ENCODE measurements around the gene ADAMTS2. TPM values are rescaled to one million over a fixed set of nuclear protein-coding genes. Genes with fewer than 3 reads are reported as not detected.

Gene ADAMTS2
- total and polyA plus RNA-seq, 12 donors, result 4.3 to 70.3 (median 22.4) TPM

GRCh38 chr5:179190851-179191505 lies 154.3 kb downstream of the ADAMTS2 start:
- Histone ChIP-seq H3K36me3 (replicated peaks in 1 of 2) (no peaks in the 10 kb centered on the region), H3K27me3 (no peaks in the 10 kb centered on the region), H3K4me1 (replicated peaks in 1 of 2) (no peaks in the 10 kb centered on the region), H3K9me3 (replicated peaks in 1 of 3) (no peaks in the 10 kb centered on the region), H3K27ac (no peak overlapping the region), H3K4me3 (no peak overlapping the region)
- 64 to 69% (median 65%) methylated on average over 10 to 26 of the region's 26 CpGs for WGBS, 4 donors
- TF ChIP-seq POLR2A (IDR thresholded peaks at IDR 0.05), result no peak
- TF ChIP-seq, protein P1, sequence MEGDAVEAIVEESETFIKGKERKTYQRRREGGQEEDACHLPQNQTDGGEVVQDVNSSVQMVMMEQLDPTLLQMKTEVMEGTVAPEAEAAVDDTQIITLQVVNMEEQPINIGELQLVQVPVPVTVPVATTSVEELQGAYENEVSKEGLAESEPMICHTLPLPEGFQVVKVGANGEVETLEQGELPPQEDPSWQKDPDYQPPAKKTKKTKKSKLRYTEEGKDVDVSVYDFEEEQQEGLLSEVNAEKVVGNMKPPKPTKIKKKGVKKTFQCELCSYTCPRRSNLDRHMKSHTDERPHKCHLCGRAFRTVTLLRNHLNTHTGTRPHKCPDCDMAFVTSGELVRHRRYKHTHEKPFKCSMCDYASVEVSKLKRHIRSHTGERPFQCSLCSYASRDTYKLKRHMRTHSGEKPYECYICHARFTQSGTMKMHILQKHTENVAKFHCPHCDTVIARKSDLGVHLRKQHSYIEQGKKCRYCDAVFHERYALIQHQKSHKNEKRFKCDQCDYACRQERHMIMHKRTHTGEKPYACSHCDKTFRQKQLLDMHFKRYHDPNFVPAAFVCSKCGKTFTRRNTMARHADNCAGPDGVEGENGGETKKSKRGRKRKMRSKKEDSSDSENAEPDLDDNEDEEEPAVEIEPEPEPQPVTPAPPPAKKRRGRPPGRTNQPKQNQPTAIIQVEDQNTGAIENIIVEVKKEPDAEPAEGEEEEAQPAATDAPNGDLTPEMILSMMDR (IDR thresholded peaks at IDR 0.05), result no peak
- DNase-seq, result peak in 1 of 7 donors; percentile 16
- intact Hi-C loops (cut with DNase I), result no loop called here

DNA sequence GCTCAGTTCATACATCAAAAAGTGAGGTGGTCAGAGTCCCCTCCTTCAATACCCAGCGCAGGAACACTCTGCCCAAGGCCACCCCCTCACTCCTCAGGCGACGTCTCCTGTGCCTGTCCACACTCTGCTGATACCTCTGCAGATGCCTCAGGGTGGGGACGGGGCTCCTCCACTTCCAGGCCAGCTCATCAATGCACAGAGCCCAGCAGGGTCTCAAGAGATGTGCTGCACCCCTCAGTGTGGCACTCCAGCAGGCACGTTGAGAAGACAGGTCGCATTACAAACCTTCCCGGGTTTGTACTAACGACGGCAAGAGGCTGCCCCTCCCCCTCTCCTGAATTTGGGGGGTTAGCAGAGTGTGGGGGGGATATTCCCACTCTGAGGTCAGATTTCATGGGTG lies 156.6 kb downstream of the ADAMTS2 start:
- H3K36me3 ChIP-seq (replicated peaks in 1 of 2), result no peaks in the 10 kb centered on the region
- intact Hi-C loops (cut with DNase I), result no loop called here
- H3K9me3 ChIP-seq (replicated peaks in 1 of 3), result no peaks in the 10 kb centered on the region
- H3K4me3 ChIP-seq, result no peak overlapping the region
- no peaks in the 10 kb centered on the region for H3K4me1 ChIP-seq (replicated peaks in 1 of 2)
- WGBS, 4 donors, result 71 to 97% (median 83%) methylated on average over 4 to 9 of the region's 9 CpGs
- H3K27ac ChIP-seq, result no peak overlapping the region
- H3K27me3 ChIP-seq, result no peaks in the 10 kb centered on the region
- no peak for DNase-seq
- TF ChIP-seq, protein P1 (IDR thresholded peaks at IDR 0.05), result no peak
- TF ChIP-seq POLR2A (IDR thresholded peaks at IDR 0.05), result no peak

DNA sequence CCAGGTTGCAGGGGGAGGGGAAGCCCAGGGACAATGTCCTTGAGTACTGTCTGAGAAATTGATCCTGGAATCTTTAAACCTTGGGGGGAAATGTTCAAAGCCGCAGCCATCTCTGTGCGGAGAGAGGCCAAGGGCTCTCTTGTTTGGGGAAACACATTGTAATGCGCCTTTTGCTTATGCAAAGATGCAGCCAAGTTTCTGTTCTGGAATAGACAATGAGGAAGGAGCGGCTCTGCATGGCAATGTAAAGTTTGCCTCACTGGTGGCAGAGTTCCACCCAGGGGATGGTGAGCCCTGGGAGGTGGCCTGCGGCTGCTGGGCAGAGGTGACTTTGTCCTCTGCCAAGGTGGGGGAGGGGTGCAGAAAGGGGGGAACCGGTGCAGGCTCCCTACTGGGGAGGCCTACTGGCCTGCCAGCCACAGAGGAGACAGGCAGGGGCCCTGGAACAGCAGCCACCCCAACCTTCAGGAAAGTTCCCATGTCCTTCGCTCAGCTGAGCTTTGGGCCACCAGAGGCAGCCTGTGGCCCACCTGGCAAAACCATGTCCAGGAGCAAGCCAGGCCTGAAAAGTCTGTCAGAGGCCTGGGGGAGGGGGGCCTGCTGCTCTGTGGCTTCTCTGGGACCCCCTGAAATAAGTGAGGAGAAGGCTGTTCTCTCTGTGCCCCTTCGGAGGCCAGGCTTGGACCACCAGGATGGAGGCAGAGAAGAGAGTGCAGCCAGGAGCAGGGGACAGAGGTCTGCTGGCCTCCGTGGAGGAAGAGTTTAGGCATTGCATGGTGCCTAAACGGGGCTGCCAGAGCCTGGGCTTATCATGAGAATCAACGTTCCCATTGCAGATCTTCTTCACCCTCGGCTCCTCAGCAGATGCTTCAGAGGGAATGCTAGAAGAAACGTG lies 157.3 kb downstream of the ADAMTS2 start:
- TF ChIP-seq, protein P1 (IDR thresholded peaks at IDR 0.05), result no peak
- 75 to 83% (median 81%) methylated on average over 12 to 13 of the region's 13 CpGs for WGBS, 4 donors
- Histone ChIP-seq H3K36me3 (replicated peaks in 1 of 2) (no peaks in the 10 kb centered on the region), H3K4me3 (no peak overlapping the region), H3K27ac (no peak overlapping the region), H3K9me3 (replicated peaks in 1 of 3) (no peaks in the 10 kb centered on the region), H3K4me1 (replicated peaks in 1 of 2) (no peaks in the 10 kb centered on the region), H3K27me3 (no peaks in the 10 kb centered on the region)
- no peak for DNase-seq
- intact Hi-C loops (cut with DNase I), result no loop called here

GRCh38 chr5:179187229-179187678 lies 158.0 kb downstream of the ADAMTS2 start:
- no peak for DNase-seq
- 81 to 90% (median 85%) methylated on average over 7 to 9 of the region's 9 CpGs for WGBS, 4 donors
- H3K4me3 ChIP-seq, result no peak overlapping the region

More at GRCh38 chr5:179187229-179187678, 158.0 kb downstream of the ADAMTS2 start:
- TF ChIP-seq, protein P1 (IDR thresholded peaks at IDR 0.05), result no peak
- no peak for TF ChIP-seq POLR2A (IDR thresholded peaks at IDR 0.05)
- Histone ChIP-seq H3K36me3 (replicated peaks in 1 of 2) (no peaks in the 10 kb centered on the region), H3K27ac (no peak overlapping the region), H3K9me3 (replicated peaks in 1 of 3) (no peaks in the 10 kb centered on the region), H3K27me3 (no peaks in the 10 kb centered on the region), H3K4me1 (replicated peaks in 1 of 2) (no peaks in the 10 kb centered on the region)
- intact Hi-C loops (cut with DNase I), result no loop called here
